GDM1 (cell line): ENCODE data around the gene PDE7B.

ENCODE experiments used
- DNase-seq: peaks from one replicate; lab custom pipeline; 2025; lab: John Stamatoyannopoulos, UW

Gene PDE7B

GRCh38 chr6:136150961-136151360 is 299.5 kb downstream of the PDE7B start:
- no peak for DNase-seq

GRCh38 chr6:136153707-136154375 is 302.3 kb downstream of the PDE7B start:
- DNase-seq = no peak

GRCh38 chr6:136155191-136155590 is 303.7 kb downstream of the PDE7B start:
- DNase-seq = no peak

GRCh38 chr6:136157743-136158142 is 306.2 kb downstream of the PDE7B start:
- DNase-seq = no peak

GRCh38 chr6:136158387-136158821 is 306.9 kb downstream of the PDE7B start:
- no peak for DNase-seq

GRCh38 chr6:136158971-136159370 is 307.5 kb downstream of the PDE7B start:
- no peak for DNase-seq

- DNase-seq = no peak
Observed at GRCh38 chr6:136160250-136160649, 308.7 kb downstream of the PDE7B start.

- no peak for DNase-seq
Observed at GRCh38 chr6:136161950-136162349, 310.4 kb downstream of the PDE7B start.

- DNase-seq = no peak
Observed at GRCh38 chr6:136163260-136163659, 311.8 kb downstream of the PDE7B start.

GRCh38 chr6:136166815-136167214 is 315.3 kb downstream of the PDE7B start:
- no peak for DNase-seq

GRCh38 chr6:136169394-136170148 is 318.1 kb downstream of the PDE7B start:
- DNase-seq = no peak

- no peak for DNase-seq
Observed at GRCh38 chr6:136171231-136171630, 319.7 kb downstream of the PDE7B start.

GRCh38 chr6:136173519-136174507 is 322.3 kb downstream of the PDE7B start:
- no peak for DNase-seq

- no peak for DNase-seq
Observed at GRCh38 chr6:136174510-136174909, 323.0 kb downstream of the PDE7B start.

GRCh38 chr6:136175873-136176272 is 324.4 kb downstream of the PDE7B start:
- no peak for DNase-seq

- no peak for DNase-seq
Observed at GRCh38 chr6:136178749-136179148, 327.2 kb downstream of the PDE7B start.

- DNase-seq = no peak
Observed at GRCh38 chr6:136180704-136181511, 329.4 kb downstream of the PDE7B start.

GRCh38 chr6:136181512-136181833 is 330.0 kb downstream of the PDE7B start:
- DNase-seq = no peak

- no peak for DNase-seq
Observed at GRCh38 chr6:136181861-136182260, 330.4 kb downstream of the PDE7B start.

GRCh38 chr6:136184738-136185137 is 333.2 kb downstream of the PDE7B start:
- DNase-seq = no peak

GRCh38 chr6:136186363-136186762 is 334.9 kb downstream of the PDE7B start:
- DNase-seq = no peak

GRCh38 chr6:136188486-136188885 is 337.0 kb downstream of the PDE7B start:
- DNase-seq = no peak
